ENCODE results near the gene TTLL5.

The TTLL5 gene

DNA sequence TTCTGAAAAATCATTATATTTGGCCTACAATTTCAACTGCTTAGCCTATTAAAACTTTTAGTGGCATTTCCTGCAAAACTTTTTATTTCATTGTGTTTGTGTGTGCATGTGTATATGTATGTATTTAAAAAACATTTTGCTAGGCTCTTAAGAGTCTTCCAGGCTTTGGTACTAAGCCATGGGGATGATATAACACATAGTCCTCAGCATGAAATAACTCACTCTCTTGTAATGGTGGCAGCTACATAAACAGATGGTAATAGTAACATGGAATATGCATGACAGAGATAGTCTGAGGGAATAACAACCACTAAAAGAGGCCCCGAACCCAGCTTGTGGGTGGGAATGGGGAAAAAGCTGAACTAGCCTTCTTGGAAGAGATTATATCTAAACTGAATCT is 141.4 kb downstream of the TTLL5 start:
- TF ChIP-seq FOXM1 (IDR thresholded peaks at IDR 0.05; ENCODE audit: borderline replicate concordance, low read depth) (no peak), YY1 (IDR thresholded peaks at IDR 0.05; ENCODE audit: low read depth) (no peak), TEAD4 (IDR thresholded peaks at IDR 0.05) (no peak), CREB1 (IDR thresholded peaks at IDR 0.05; ENCODE audit: low read depth) (no peak), EP300 (IDR thresholded peaks at IDR 0.05; ENCODE audit: borderline replicate concordance) (no peak), NFIC (IDR thresholded peaks at IDR 0.05) (no peak), MAX (IDR thresholded peaks at IDR 0.05) (no peak), EGR1 (IDR thresholded peaks at IDR 0.05) (no peak), REST (IDR thresholded peaks at IDR 0.05; ENCODE audit: low read depth) (no peak)

- TF ChIP-seq REST (IDR thresholded peaks at IDR 0.05; ENCODE audit: low read depth) = no peak
- TF ChIP-seq MAX (IDR thresholded peaks at IDR 0.05) = no peak
- TF ChIP-seq, protein P1, sequence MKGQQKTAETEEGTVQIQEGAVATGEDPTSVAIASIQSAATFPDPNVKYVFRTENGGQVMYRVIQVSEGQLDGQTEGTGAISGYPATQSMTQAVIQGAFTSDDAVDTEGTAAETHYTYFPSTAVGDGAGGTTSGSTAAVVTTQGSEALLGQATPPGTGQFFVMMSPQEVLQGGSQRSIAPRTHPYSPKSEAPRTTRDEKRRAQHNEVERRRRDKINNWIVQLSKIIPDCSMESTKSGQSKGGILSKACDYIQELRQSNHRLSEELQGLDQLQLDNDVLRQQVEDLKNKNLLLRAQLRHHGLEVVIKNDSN (IDR thresholded peaks at IDR 0.05) = no peak
- TF ChIP-seq FOXM1 (IDR thresholded peaks at IDR 0.05; ENCODE audit: borderline replicate concordance, low read depth) = no peak
- TF ChIP-seq EGR1 (IDR thresholded peaks at IDR 0.05) = no peak
- no peak for TF ChIP-seq CREB1 (IDR thresholded peaks at IDR 0.05; ENCODE audit: low read depth)
- no peak for TF ChIP-seq CEBPB (IDR thresholded peaks at IDR 0.05)
Measured at GRCh38 chr14:75803765-75804164, 142.7 kb downstream of the TTLL5 start.

GRCh38 chr14:75804570-75805275 is 143.7 kb downstream of the TTLL5 start:
- TF ChIP-seq TAF1 (IDR thresholded peaks at IDR 0.05; ENCODE audit: low read depth) (no peak), YY1 (IDR thresholded peaks at IDR 0.05; ENCODE audit: low read depth) (no peak), EP300 (IDR thresholded peaks at IDR 0.05; ENCODE audit: borderline replicate concordance) (no peak), TEAD4 (IDR thresholded peaks at IDR 0.05) (no peak), CREB1 (IDR thresholded peaks at IDR 0.05; ENCODE audit: low read depth) (no peak), ZBTB7A (IDR thresholded peaks at IDR 0.05; ENCODE audit: low read depth) (no peak), TCF12 (IDR thresholded peaks at IDR 0.05; ENCODE audit: low read depth) (no peak), NFIC (IDR thresholded peaks at IDR 0.05) (no peak), FOXM1 (IDR thresholded peaks at IDR 0.05; ENCODE audit: borderline replicate concordance, low read depth) (no peak), CEBPB (IDR thresholded peaks at IDR 0.05) (no peak), RAD21 (IDR thresholded peaks at IDR 0.05; ENCODE audit: low read depth) (no peak), REST (IDR thresholded peaks at IDR 0.05; ENCODE audit: low read depth) (no peak), EGR1 (IDR thresholded peaks at IDR 0.05) (no peak), MAX (IDR thresholded peaks at IDR 0.05) (no peak)
- TF ChIP-seq, protein P1 (IDR thresholded peaks at IDR 0.05) = no peak

- TF ChIP-seq NFIC (IDR thresholded peaks at IDR 0.05) (no peak), CEBPB (IDR thresholded peaks at IDR 0.05) (no peak), TCF12 (IDR thresholded peaks at IDR 0.05; ENCODE audit: low read depth) (no peak)
Measured at GRCh38 chr14:75805646-75806045, 144.6 kb downstream of the TTLL5 start.
